Panc1 (cell line): ENCODE measurements around the gene MAN2C1. TPM values are rescaled to one million over a fixed set of nuclear protein-coding genes. Genes with fewer than 3 reads are reported as not detected.

Experiments
- ATAC-seq: fragments of 200-7000 bp; cut with Tn5 transposase; 2 replicates; pipeline ENCODE4 v1.9.1; 2020; ENCODE audit warnings: mild to moderate bottlenecking, moderate library complexity
- BruUV-seq: library from RNA; stranded (reverse); fragments of 400-500 nt; replicated peaks from 2 replicates; lab custom pipeline; 2021; lab: Mats Ljungman, UMichigan
- CTCF ChIA-PET: fragments of 300-600 bp; sonication (Branson Sonifier 250); formaldehyde crosslinking; loops from one replicate; lab custom pipeline; 2022; ENCODE audit warnings: antibody characterized with exemption; lab: Charles Lee
- POLR2A ChIA-PET: fragments of 300-600 bp; sonication (Branson Sonifier 250); formaldehyde crosslinking; loops from one replicate; lab custom pipeline; 2022; ENCODE audit warnings: antibody characterized with exemption; lab: Charles Lee
- DNase-seq: peaks from one replicate; pipeline ENCODE4 v3.0.0-alpha.2; 2010; ENCODE audit warnings: low read depth, low spot score
- H3K27ac ChIP-seq: 2 replicates; pipeline ENCODE4 v1.5.1; 2011; ENCODE audit warnings: mild to moderate bottlenecking, low read length, inconsistent platforms
- H3K27me3 ChIP-seq: fragments of 200-500 bp; sonication (Bioruptor generic); 2 replicates; pipeline ENCODE4 v1.6.0; 2014; ENCODE audit warnings: low read length, inconsistent platforms; ENCODE audit not compliant: control insufficient read depth, insufficient read depth
- H3K36me3 ChIP-seq: fragments of 200-500 bp; sonication (Bioruptor generic); 2 replicates; pipeline ENCODE4 v1.5.1; 2014; ENCODE audit warnings: inconsistent platforms, mild to moderate bottlenecking, low read length, moderate library complexity; ENCODE audit not compliant: control insufficient read depth, insufficient read depth
- H3K4me1 ChIP-seq: 2 replicates; pipeline ENCODE4 v1.5.1; 2011; ENCODE audit warnings: inconsistent platforms, mild to moderate bottlenecking, low read length, moderate library complexity; ENCODE audit not compliant: control insufficient read depth, insufficient read depth
- H3K4me3 ChIP-seq, 2 experiments: 2 replicates each; pipeline ENCODE4 v1.5.1; 2011 to 2012; ENCODE audit warnings: low read depth in 2 of 2, low read length in 2 of 2, mild to moderate bottlenecking in 2 of 2, inconsistent platforms in 1 of 2, moderate library complexity in 1 of 2
- H3K9me3 ChIP-seq: fragments of 200-500 bp; sonication (Bioruptor generic); 2 replicates; pipeline ENCODE4 v1.5.1; 2014; ENCODE audit warnings: low read depth, mild to moderate bottlenecking, inconsistent platforms, low read length, moderate library complexity; ENCODE audit not compliant: control insufficient read depth, insufficient read depth
- CTCF ChIP-seq: fragments of 450-650 bp; IDR thresholded peaks from 2 replicates; pipeline ENCODE4 v1.5.1; 2017; ENCODE audit warnings: mild to moderate bottlenecking
- POLR2AphosphoS5 ChIP-seq: IDR thresholded peaks from 2 replicates; pipeline ENCODE4 v1.6.1; 2012; ENCODE audit warnings: mild to moderate bottlenecking, low read depth, low read length, moderate library complexity
- SIN3A ChIP-seq: IDR thresholded peaks from 2 replicates; pipeline ENCODE4 v1.6.1; 2012; ENCODE audit warnings: low read depth, mild to moderate bottlenecking, low read length, moderate library complexity, borderline replicate concordance; ENCODE audit not compliant: insufficient read depth
- TCF7L2 ChIP-seq: IDR thresholded peaks from 2 replicates; pipeline ENCODE4 v1.6.1; 2011; ENCODE audit warnings: mild to moderate bottlenecking, low read depth, low read length, inconsistent platforms
- in situ Hi-C: cut with HindIII; loops from 2 replicates; pipeline ENCODE4 v1.10.0; 2016; ENCODE audit warnings: low sequenced_read_pairs, low pct_unique_long_range_greater_than_20kb
- intact Hi-C: fragments of 100-400 bp; cut with micrococcal nuclease; formaldehyde crosslinking; loops from one replicate; pipeline ENCODE4 v1.10.0; 2022; ENCODE audit not compliant: unreplicated experiment
- total RNA-seq: library from RNA; stranded (reverse); gene quantifications from one replicate; pipeline ENCODE4 v1.2.1, GENCODE V29; 2021; ENCODE audit not compliant: unreplicated experiment
- TF ChIP-seq, protein P1 (sequence below), 2 experiments: IDR thresholded peaks; 2 replicates each; pipeline ENCODE4 v1.6.1; 2011 to 2012; ENCODE audit warnings: low read depth in 2 of 2, control low read depth in 1 of 2, low read length in 1 of 2, mild to moderate bottlenecking in 1 of 2, moderate library complexity in 1 of 2; ENCODE audit not compliant: insufficient read depth in 1 of 2

The MAN2C1 gene
- total RNA-seq, 1 experiment from 2014 or later: 127 TPM

DNA sequence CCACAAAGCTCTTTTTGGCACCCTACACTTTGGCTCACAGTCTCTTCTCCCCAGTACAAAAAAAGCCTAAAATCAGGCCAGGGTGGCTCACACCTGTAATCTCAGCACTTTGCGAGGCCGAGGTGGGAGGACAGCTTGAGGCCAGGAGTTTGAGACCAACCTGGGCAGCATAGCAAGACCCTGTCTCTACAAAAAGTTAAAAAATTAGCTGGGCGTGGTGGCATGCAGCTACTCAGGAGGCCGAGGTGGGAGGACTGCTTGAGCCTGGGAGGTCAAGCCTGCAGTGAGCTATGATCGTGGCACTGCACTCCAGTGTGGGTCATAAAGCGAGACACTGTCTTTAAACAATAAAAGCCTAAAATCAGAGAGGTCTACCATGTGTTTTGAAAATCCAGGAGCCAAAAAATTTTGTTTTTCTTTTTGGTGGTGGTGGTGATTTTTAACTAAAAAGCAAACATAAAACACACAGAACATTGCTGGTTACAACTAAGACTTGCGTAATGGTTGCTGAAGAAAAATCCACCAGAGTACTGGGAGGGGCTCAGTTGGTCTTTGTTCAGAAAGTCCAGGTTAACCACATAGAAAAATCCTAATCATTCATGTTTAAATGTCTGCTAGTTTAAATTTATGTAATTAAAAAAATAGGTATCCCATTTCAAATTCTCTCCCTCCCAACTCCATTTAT, 1.6 kb upstream of the MAN2C1 start:
- Histone ChIP-seq H3K27me3 (no peaks in the 10 kb centered on the region), H3K36me3 (peaks cover 20% of the 10 kb centered on the region), H3K4me3 (no peak overlapping the region), H3K4me1 (peaks cover 15% of the 10 kb centered on the region), H3K27ac (no peak overlapping the region), H3K9me3 (no peaks in the 10 kb centered on the region)
- no TSS peak for BruUV-seq
- ATAC-seq (no peak), DNase-seq (no peak)
- in situ Hi-C loops: no loop called here
- ChIA-PET POLR2A (interaction anchor here (0.6 to 0.7 kb wide), 3 partner anchors 19 to 80 kb away, joined by 3 to 6 read pairs (median 6); no protein-coding TSS in a partner anchor), CTCF (interaction anchor here (0.6 kb wide), 1 partner anchor 178 kb away, joined by 3 read pairs; no protein-coding TSS in a partner anchor)
- intact Hi-C loops: no loop called here
- TF ChIP-seq, protein P1, sequence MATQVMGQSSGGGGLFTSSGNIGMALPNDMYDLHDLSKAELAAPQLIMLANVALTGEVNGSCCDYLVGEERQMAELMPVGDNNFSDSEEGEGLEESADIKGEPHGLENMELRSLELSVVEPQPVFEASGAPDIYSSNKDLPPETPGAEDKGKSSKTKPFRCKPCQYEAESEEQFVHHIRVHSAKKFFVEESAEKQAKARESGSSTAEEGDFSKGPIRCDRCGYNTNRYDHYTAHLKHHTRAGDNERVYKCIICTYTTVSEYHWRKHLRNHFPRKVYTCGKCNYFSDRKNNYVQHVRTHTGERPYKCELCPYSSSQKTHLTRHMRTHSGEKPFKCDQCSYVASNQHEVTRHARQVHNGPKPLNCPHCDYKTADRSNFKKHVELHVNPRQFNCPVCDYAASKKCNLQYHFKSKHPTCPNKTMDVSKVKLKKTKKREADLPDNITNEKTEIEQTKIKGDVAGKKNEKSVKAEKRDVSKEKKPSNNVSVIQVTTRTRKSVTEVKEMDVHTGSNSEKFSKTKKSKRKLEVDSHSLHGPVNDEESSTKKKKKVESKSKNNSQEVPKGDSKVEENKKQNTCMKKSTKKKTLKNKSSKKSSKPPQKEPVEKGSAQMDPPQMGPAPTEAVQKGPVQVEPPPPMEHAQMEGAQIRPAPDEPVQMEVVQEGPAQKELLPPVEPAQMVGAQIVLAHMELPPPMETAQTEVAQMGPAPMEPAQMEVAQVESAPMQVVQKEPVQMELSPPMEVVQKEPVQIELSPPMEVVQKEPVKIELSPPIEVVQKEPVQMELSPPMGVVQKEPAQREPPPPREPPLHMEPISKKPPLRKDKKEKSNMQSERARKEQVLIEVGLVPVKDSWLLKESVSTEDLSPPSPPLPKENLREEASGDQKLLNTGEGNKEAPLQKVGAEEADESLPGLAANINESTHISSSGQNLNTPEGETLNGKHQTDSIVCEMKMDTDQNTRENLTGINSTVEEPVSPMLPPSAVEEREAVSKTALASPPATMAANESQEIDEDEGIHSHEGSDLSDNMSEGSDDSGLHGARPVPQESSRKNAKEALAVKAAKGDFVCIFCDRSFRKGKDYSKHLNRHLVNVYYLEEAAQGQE (IDR thresholded peaks at IDR 0.05; ENCODE audit: insufficient read depth in 1 of 2, low read depth in 2 of 2, low read length in 1 of 2): no peak
- TF ChIP-seq POLR2AphosphoS5 (no peak), TCF7L2 (no peak), CTCF (no peak), SIN3A (no peak)

DNA sequence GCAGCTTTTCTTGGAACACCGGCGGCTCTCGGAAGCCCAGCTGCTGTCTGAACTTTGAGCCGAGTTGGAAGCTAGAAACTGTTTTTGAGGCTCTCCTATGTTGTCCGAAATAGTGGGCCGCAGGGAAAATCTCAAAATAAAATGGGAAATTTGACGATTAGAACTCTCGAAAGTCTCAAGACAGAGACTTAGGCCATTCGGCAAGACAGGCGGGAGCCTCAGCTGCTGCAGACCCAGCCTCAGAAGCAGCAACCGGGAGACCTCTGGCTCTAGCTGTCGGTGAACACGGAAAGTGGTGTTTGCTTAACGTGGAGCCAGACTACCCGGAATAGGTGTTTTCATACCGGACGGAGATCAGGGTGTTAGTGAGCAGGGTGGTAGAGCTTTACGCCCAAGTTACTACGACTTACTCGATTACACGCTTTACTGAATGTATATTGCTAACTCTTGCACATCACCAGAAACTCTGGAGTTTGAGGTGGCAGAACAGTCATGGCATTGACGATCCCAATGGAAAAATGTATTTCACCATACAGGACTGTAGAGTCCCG, 357 bp upstream of the MAN2C1 start:
- Histone ChIP-seq H3K4me3 (peak overlapping the region; percentile 74 to 91), H3K27me3 (no peaks in the 10 kb centered on the region), H3K4me1 (peaks cover 15% of the 10 kb centered on the region), H3K36me3 (peaks cover 20% of the 10 kb centered on the region), H3K9me3 (no peaks in the 10 kb centered on the region), H3K27ac (peak overlapping the region; percentile 93)
- in situ Hi-C loops: no loop called here
- no peak for TF ChIP-seq SIN3A
- TF ChIP-seq POLR2AphosphoS5: no peak
- TF ChIP-seq CTCF: no peak
- TF ChIP-seq TCF7L2: 0 out of 2 replicates have a peak, but pooled peaks have one; percentile 15
- TF ChIP-seq, protein P1 (IDR thresholded peaks at IDR 0.05; ENCODE audit: insufficient read depth in 1 of 2, low read depth in 2 of 2, low read length in 1 of 2): no peak
- ChIA-PET POLR2A (interaction anchor here (0.6 to 1.3 kb wide), 5 partner anchors 83 to 213 kb away, joined by 3 to 7 read pairs (median 7); partner anchors contain the start of gene SIN3A), CTCF (interaction anchor here (0.6 to 0.7 kb wide), 5 partner anchors 173 to 1912 kb away, joined by 3 to 6 read pairs (median 4); no protein-coding TSS in a partner anchor)
- intact Hi-C loops: no loop called here
- ATAC-seq: peak; percentile 5; the same call in 1 of the 2 replicates
- DNase-seq: no peak
- BruUV-seq: TSS peak; percentile 97
